ENCODE measurements around the gene ILDR2.
"Not testable (repeated sequence)": the region's sequence is repeated elsewhere in the genome, so short reads cannot be mapped to it uniquely, and the experiment has no call there.

ILDR2 gene

DNA sequence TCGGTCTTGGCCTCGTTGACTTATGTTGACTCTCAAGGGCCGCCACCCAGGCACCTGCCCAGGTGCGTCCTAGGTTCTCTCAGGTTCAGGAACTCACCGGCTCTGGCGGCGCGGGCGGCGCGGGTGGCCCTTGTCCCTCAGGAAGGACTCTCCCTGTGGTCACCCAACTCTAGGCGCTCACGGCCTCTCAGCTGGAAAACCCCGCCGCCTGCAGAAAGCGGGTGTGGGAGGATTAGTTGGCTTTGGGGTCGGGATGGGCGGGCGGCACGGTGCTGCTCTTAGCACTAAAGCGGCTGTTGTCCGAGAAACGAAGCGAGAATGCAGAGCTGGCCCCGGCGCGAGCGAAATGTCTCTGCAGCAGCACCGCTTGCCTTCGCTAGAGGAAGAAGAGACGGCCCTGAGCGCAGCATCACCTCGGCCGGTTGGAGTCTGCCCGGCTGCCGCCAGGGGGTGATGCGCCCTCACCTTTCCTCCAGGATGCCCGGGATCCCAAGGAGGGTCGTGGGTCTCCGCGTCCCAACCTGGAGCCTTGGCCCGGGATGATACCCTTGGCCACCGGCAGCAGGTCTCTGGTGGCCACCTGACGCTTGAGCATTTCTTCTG lies 91.2 kb downstream of the ILDR2 start:
- no peak for DNase-seq

DNA sequence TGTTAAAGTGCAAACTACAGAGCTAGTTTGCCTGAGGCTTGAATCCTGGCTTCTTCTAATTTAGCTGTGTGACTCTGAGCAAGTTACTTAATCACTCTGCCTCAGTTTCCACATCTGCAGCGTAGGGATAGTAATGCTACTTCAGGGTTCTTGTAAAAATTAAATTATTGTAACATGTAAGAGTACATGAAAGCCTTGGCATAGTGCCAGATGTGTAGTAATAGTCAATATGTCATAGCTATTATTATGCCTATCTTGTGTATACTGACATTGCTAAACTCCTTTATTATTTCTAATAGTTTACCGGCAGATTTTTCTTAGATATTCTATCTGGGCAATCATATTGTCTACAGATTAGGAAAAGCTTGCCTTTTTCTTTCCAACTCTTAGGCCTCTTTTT lies 92.4 kb downstream of the ILDR2 start:
- no peak for DNase-seq

DNA sequence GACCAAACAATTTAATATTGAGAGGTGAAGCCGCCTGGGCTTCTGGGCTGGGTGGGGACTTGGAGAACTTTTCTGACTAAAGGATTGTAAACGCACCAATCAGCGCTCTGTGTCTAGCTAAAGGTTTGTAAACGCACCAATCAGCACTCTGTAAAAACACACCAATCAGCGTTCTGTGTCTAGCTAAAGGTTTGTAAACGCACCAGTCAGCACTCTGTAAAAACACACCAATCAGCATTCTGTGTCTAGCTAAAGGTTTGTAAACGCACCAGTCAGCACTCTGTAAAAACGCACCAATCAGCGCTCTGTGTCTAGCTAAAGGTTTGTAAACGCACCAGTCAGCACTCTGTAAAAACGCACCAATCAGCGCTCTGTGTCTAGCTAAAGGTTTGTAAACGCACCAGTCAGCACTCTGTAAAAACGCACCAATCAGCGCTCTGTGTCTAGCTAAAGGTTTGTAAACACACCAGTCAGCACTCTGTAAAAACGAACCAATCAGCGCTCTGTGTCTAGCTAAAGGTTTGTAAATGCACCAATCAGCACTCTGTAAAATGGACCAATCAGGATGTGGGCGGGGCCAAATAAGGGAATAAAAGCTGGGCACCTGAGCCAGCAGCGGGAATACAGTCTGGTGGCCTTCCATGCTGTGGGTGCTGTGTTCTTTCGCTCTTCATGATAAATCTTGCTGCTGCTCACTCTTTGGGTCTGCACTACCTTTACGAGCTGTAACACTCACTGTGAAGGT lies 97.0 kb downstream of the ILDR2 start:
- DNase-seq = not testable (repeated sequence)

DNA sequence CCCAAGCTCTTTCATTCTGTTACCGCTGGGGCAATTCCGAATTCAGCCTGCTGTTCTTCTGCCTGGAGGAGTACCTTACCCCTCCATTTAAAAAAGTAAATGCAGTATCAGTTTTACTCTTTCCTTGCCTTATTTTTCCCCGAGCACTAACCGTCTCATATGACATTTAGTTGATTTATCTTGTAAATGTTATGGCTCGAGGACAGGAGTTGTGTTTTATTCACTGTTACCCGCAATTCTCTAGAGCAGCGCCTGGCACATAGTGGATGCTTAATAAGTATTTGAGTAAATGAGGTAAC lies 98.9 kb downstream of the ILDR2 start:
- DNase-seq = no peak

DNA sequence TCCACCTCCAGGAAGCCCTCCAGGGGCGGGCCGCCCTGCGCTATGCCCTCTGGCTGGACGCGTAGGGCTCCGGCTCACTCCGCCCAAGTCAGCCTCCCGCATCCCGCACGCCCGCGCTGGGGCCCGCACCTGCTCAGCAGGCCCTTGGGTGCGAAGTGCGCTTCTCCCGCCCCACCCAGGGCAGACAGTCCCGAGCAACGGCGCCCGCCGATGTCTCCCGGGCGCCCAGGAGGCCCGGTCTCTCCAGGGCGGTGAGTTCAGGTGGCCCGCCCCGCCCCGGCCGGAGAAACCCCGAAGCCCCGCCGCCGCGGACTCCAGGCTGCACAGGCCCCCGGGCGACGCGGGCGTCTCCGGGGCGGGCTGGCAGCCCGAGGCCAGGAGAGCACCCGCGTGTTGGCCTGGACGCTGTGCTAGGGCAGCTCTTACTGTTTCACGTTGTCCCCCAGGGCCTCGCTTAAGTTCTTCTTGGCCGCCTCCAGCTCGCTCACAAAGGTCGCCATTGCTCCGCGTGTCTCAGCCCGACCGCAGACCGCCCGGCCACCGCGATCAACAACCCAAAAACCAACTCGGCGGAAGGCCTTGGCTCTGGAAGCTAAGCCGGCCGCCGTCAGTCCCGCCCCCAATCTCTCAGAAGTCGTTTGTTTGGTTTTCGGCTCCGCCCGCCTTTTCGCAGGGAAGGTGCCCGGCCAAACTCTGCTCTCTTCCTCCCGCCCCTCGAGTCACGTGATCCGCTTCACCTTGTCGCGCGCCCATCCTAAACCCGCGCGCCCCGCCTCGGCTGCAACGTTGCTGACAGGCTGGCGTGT lies 99.4 kb downstream of the ILDR2 start, which contains the start of gene TADA1:
Gene TADA1, minus strand, starts transcription at position 531 of the 806 bp plus-strand sequence. Its CDS starts 31 bp downstream, at position 500.
- DNase-seq = peak; percentile 92 to 97

DNA sequence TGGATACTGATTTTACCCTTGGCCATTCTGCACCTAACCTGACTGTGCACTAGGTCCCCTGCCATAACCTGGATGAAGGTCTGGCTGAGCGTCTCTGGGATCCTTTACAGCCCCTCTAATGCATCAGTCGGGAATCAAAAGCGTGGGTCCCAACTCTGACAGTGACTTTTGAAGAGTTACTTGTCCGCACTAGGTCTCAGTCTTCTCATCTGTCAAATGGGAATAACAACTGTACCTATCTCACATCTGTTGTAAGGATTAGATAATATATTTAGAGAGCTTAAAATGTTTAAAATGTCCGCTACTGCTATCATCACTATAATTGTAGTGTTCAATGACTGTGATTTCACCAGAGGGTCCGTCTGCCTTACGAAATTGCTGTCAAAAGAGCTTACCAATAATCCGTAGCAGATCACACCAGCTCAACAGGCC lies 100.0 kb downstream of the ILDR2 start:
- DNase-seq = no peak

DNA sequence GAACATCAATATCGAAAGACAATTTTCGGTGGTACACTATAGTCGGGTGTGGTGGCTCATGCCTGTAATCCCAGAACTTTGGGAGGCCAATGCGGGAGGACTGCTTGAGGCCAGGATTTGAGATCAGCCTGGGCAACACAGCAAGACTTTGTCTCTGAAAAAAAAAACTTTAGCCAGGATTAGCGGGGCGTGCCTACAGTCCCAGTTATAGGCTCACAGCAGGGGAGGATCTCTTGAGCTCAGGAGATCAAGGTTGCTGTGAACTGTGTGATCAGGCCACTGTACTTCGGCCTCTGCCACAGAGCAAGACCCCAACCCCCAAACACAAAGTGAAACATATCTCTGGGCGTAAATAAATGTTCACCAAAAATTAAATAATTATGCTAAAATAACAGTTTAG lies 100.9 kb downstream of the ILDR2 start:
- no peak for DNase-seq

DNA sequence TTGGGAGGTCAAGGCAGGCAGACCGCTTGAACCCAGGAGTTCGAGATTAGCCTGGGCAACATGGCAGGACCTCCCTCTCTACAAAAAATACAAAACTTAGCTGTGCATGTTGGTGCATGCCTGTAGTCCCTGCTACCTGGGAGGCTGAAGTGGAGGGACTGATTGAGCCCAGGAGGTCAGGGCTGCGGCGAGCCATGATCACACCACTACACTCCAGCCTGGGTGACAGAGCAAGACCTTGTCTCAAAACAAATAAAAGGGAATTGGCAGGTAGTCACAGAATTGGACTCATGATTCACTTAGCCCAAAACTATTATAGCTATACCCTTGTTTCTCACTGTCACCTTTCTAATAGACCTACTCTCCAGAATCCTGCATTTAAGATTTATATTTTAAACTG lies 104.8 kb downstream of the ILDR2 start:
- no peak for DNase-seq

DNA sequence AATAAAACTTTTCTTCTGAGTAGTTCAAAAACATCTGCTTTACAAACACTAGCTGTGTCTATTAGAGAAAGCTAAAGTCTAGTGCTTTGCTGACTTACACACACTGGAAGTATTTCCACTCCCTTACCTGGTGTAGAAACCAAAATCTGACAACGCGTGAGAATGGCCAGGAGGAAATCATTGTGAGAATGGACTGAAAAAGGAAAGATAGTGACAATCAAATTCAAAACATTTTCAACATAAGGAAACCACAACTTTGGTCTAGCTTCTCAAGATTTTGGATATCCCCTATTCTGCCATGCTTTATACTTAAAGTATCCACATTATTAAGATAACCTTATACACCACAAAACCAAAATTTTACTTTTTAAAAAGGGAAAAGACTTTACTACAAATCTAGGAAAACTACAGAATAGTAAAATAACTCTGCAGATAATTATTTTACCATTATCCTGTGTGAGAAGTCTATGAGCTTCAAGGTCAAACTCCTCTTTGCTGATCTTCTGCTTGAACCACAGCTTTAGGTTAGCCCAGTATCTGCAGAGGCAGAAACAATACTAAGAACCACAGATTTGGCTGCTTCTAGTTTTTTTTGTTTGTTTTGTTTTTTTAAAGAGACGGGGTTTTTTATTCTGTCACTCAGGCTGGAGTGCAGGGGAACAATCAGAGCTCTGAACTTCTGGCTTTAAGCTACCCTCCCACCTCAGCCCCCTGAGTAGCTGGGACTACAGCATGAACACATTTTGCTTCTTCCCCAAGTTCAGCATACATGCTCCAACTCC lies 105.8 kb downstream of the ILDR2 start:
- no peak for DNase-seq

DNA sequence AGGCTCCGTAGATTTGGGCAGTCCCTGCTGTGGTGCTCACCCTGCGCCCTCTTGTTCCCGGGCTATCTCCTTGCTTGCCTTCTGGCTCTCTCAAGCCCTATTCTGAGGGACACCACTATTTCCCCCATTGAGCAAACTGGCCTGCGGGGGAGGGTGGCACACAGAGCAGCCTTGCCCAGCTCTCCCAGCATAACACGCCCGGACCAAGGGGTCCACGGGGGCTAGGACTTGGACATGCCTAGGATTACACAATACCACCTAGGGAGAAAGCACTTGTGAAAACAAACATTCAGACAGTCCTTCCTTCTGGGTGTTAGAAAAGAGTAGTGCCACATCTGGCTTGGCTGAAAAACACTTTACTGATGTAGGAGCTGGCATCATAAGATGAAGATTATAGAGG lies 106.7 kb downstream of the ILDR2 start:
- no peak for DNase-seq

DNA sequence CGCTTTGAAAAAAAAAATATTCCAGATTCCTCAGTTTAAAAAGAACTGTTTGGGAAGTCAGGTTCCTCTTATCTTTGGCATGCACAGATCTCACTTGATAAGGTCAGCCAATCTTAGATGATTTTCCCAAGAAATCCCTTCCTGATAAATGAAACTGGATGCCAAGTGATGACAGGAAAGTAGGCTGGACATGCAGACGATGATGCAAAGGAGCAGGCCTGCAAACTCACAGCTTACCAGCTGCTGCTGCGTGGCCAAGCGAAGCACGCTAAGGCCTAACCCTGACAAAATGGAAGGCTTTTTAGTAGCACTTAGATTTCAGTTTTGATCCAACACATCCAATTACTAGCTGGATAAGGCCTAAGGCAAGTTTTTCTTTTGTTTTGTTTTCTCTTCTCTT lies 109.4 kb downstream of the ILDR2 start:
- no peak for DNase-seq

DNA sequence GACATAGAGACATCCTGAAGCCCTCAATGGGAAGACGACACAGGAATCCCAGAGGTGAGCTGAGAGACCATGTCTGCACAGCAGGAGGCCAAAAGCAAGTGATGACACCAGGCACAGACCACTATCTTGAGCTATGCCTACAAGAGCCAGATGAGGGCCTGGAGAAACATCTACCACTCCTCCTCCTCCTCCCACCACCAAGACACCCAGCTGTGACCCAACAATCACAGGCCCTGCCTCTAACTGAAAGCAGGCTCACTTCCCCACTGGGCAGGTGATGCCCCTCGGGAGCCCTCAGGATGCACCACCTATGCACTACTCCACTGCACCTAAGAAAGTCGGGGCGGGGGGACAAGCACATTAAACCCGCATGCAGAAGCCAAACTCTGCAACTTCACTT lies 115.7 kb downstream of the ILDR2 start:
- DNase-seq = no peak

DNA sequence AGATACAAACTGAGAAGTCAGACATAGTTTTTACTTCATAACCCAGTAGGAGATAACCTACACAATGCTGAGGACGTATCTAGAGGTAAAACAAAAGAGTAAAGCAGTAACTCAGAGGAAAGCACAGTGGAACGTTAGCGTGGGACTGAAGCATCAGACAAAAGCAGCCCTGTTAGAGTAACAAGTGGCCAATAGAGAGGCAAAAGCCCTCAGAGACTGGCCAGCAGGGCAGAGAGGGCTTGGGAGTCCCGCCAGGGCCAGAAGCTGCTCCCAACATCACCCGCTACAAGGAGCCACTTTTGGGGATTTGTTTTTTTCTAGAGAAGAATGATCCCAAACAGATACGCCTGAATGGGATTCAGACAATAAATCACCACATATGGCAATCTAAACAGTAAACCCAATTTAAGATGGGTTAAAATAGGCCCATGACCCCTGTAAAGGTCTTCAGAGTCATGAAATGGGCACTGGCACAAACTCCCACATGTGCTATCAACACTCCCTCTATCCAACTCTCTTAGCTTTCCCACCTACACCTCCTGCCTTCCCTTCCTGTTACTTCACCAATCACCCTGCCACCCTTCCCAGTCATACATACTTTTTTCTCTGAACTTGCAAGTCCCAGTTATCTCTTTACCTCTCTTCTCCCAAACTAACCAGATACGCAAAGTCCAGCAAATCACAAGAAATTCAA lies 116.5 kb downstream of the ILDR2 start:
- no peak for DNase-seq
